ENCODE data around the gene TRAPPC10.
"Not testable (repeated sequence)": the region's sequence is repeated elsewhere in the genome, so short reads cannot be mapped to it uniquely, and the experiment has no call there.

GRCh38 chr21:44145616-44146015, 133.5 kb downstream of the TRAPPC10 start:
- TF ChIP-seq, protein P1, sequence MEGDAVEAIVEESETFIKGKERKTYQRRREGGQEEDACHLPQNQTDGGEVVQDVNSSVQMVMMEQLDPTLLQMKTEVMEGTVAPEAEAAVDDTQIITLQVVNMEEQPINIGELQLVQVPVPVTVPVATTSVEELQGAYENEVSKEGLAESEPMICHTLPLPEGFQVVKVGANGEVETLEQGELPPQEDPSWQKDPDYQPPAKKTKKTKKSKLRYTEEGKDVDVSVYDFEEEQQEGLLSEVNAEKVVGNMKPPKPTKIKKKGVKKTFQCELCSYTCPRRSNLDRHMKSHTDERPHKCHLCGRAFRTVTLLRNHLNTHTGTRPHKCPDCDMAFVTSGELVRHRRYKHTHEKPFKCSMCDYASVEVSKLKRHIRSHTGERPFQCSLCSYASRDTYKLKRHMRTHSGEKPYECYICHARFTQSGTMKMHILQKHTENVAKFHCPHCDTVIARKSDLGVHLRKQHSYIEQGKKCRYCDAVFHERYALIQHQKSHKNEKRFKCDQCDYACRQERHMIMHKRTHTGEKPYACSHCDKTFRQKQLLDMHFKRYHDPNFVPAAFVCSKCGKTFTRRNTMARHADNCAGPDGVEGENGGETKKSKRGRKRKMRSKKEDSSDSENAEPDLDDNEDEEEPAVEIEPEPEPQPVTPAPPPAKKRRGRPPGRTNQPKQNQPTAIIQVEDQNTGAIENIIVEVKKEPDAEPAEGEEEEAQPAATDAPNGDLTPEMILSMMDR (IDR thresholded peaks at IDR 0.05; ENCODE audit: low read depth, low read length), result not testable (repeated sequence)
- TF ChIP-seq EZH2phosphoT487 (IDR thresholded peaks at IDR 0.05; ENCODE audit: low read depth), result not testable (repeated sequence)

Data from OCI-LY3 (cell line).